H1 (cell line): Measurements from ENCODE around the gene CTPS1. TPM values are rescaled to one million over a fixed set of nuclear protein-coding genes. Genes with fewer than 3 reads are reported as not detected.

Source experiments
- BACH1 ChIP-seq: IDR thresholded peaks from 2 replicates; pipeline ENCODE4 v1.6.1; 2012; ENCODE audit warnings: low read length, improper control_type of control experiment
- EGR1 ChIP-seq: IDR thresholded peaks from 2 replicates; pipeline ENCODE4 v1.6.1; 2011; ENCODE audit warnings: low read depth, low read length, borderline replicate concordance
- JUN ChIP-seq: IDR thresholded peaks from 2 replicates; pipeline ENCODE4 v1.6.1; 2011; ENCODE audit warnings: low read depth, mild to moderate bottlenecking, improper control_type of control experiment, low read length
- POU5F1 ChIP-seq: IDR thresholded peaks from 2 replicates; pipeline ENCODE4 v1.6.1; 2011; ENCODE audit warnings: low read depth, mild to moderate bottlenecking, low read length, moderate library complexity
- RXRA ChIP-seq: IDR thresholded peaks from 2 replicates; pipeline ENCODE4 v1.6.1; 2011; ENCODE audit warnings: low read depth, mild to moderate bottlenecking, low read length, moderate library complexity; ENCODE audit not compliant: insufficient read depth
- polyA plus RNA-seq, 7 experiments: library from polyadenylated mRNA; depleted of rRNA in 3 of 7; stranded (reverse) in 5 of 7; unstranded in 2 of 7; fragments of >200 nt in 5 of 7; fragments of 200-250 nt in 2 of 7; gene quantifications; 1 replicate in 5 of 7; 2 replicates in 1 of 7; 4 replicates in 1 of 7; pipeline versions ENCODE4 v1.2.1 to v1.2.3, GENCODE V29; 2011 to 2013; ENCODE audit warnings: missing spikeins in 2 of 7, mixed read lengths in 2 of 7
- total RNA-seq: library from RNA; stranded (reverse); fragmentation: NEBNext Ultra II Directional; extraction: Animal tissue kit (Norgen Biotek cat#: 25700); gene quantifications from 2 replicates; pipeline ENCODE4 v1.2.1, GENCODE V29; 2021

The CTPS1 gene
- total and polyA plus RNA-seq, 2 of the 8 experiments (the other 6 are each of a cell fraction or from before 2014, with no cell fraction given): 35.5 to 103 TPM

GRCh38 chr1:40938393-40938792 lies 41.1 kb upstream of the CTPS1 start (continued):
- TF ChIP-seq RXRA: no peak
- TF ChIP-seq EGR1: no peak
- no peak for TF ChIP-seq POU5F1
- TF ChIP-seq JUN: no peak
- TF ChIP-seq BACH1: no peak
